GM18517 (cell line): Measurements from ENCODE around the gene SERPINB12.

Source experiments
- ATAC-seq: cut with Tn5 transposase; IDR thresholded peaks from one replicate; pipeline ENCODE4 v1.9.1; 2021; ENCODE audit warnings: mild to moderate bottlenecking, moderate library complexity; ENCODE audit not compliant: unreplicated experiment

Gene SERPINB12

GRCh38 chr18:63550068-63550467, 7.9 kb downstream of the SERPINB12 start:
- ATAC-seq = no peak

- no peak for ATAC-seq
Measured at GRCh38 chr18:63551769-63552168, 9.6 kb downstream of the SERPINB12 start.

GRCh38 chr18:63552581-63552980, 10.4 kb downstream of the SERPINB12 start:
- ATAC-seq = no peak

- ATAC-seq = no peak
Measured at GRCh38 chr18:63553081-63553480, 10.9 kb downstream of the SERPINB12 start.

- no peak for ATAC-seq
Measured at GRCh38 chr18:63559567-63560491, 17.7 kb downstream of the SERPINB12 start.

- ATAC-seq = peak; percentile 55
Measured at GRCh38 chr18:63562284-63562683, 20.1 kb downstream of the SERPINB12 start.

GRCh38 chr18:63564021-63564420, 21.9 kb downstream of the SERPINB12 start:
- ATAC-seq = no peak

- no peak for ATAC-seq
Measured at GRCh38 chr18:63564561-63564960, 22.4 kb downstream of the SERPINB12 start.

GRCh38 chr18:63567276-63567675, 25.1 kb downstream of the SERPINB12 start:
- no peak for ATAC-seq

- ATAC-seq = no peak
Measured at GRCh38 chr18:63567825-63568224, 25.7 kb downstream of the SERPINB12 start.

- ATAC-seq = no peak
Measured at GRCh38 chr18:63570721-63571120, 28.6 kb downstream of the SERPINB12 start.

- no peak for ATAC-seq
Measured at GRCh38 chr18:63575681-63576080, 33.5 kb downstream of the SERPINB12 start.

GRCh38 chr18:63578357-63578958, 36.3 kb downstream of the SERPINB12 start:
- peak; percentile 82 for ATAC-seq

- ATAC-seq = no peak
Measured at GRCh38 chr18:63579616-63580015, 37.4 kb downstream of the SERPINB12 start.

- ATAC-seq = no peak
Measured at GRCh38 chr18:63585988-63586387, 43.8 kb downstream of the SERPINB12 start.

- ATAC-seq = no peak
Measured at GRCh38 chr18:63586431-63586830, 44.3 kb downstream of the SERPINB12 start.

- no peak for ATAC-seq
Measured at GRCh38 chr18:63586966-63587365, 44.8 kb downstream of the SERPINB12 start, which contains the start of gene SERPINB13. TSS of gene SERPINB13 (plus strand) at chr18:63587343. CDS start at chr18:63588668, 1,325 bp downstream.

- ATAC-seq = no peak
Measured at GRCh38 chr18:63588909-63589308, 46.7 kb downstream of the SERPINB12 start.

GRCh38 chr18:63590373-63590772, 48.2 kb downstream of the SERPINB12 start:
- no peak for ATAC-seq

GRCh38 chr18:63590966-63591695, 49.0 kb downstream of the SERPINB12 start:
- ATAC-seq = no peak

- no peak for ATAC-seq
Measured at GRCh38 chr18:63591725-63592124, 49.6 kb downstream of the SERPINB12 start.
